Measurements from ENCODE around the gene KATNIP. TPM values are rescaled to one million over a fixed set of nuclear protein-coding genes. Genes with fewer than 3 reads are reported as not detected.

KATNIP gene
- total RNA-seq, 1 donor from 2014 or later, result 6.6 TPM

Other genes starting within 250 kb of the KATNIP start
- gene IL4R, start 236.2 kb upstream of the KATNIP start, total RNA-seq, result 88.7 TPM
- 0.21 TPM for gene IL21R, start 148.0 kb upstream of the KATNIP start, total RNA-seq
- 40.6 TPM for gene GTF3C1, start 231 bp upstream of the KATNIP start, total RNA-seq

Data from ascending aorta (tissue), 1 donor.